Transverse colon (tissue), 4 donors: ENCODE measurements around the gene TRMT44. TPM values are rescaled to one million over a fixed set of nuclear protein-coding genes. Genes with fewer than 3 reads are reported as not detected.
"Not testable (repeated sequence)": the region's sequence is repeated elsewhere in the genome, so short reads cannot be mapped to it uniquely, and the experiment has no call there.

Experiments used
- DNase-seq: peaks from one replicate; pipeline ENCODE4 v3.0.0-alpha.2; 2019
- H3K27ac ChIP-seq, 4 donors: fragments of 200-600 bp; sonication (generic); 2 replicates each; pipeline ENCODE4 v1.5.1; 2016 to 2018; ENCODE audit warnings: inconsistent platforms in 4 of 4
- H3K27me3 ChIP-seq: fragments of 200-600 bp; sonication (generic); 2 replicates; pipeline ENCODE4 v1.5.1; 2017; ENCODE audit warnings: inconsistent platforms
- H3K36me3 ChIP-seq, 4 donors: fragments of 200-600 bp; sonication (generic); 2 replicates each; pipeline ENCODE4 v1.5.1; 2017 to 2019; ENCODE audit warnings: inconsistent platforms in 4 of 4
- H3K4me1 ChIP-seq, 4 donors: fragments of 200-600 bp; sonication (generic); 2 replicates each; pipeline ENCODE4 v1.5.1; 2017 to 2020; ENCODE audit warnings: inconsistent platforms in 4 of 4
- H3K4me3 ChIP-seq, 4 donors: fragments of 200-600 bp; sonication (generic); 1 replicate in 1 of 4; 2 replicates in 3 of 4; pipeline versions ENCODE4 v1.5.1 to v1.6.1; 2017 to 2019; ENCODE audit warnings: inconsistent platforms in 4 of 4
- H3K9me3 ChIP-seq, 2 donors: fragments of 200-600 bp; sonication (generic); 2 replicates each; pipeline ENCODE4 v1.5.1; 2017 to 2019; ENCODE audit warnings: inconsistent platforms in 2 of 2
- CTCF ChIP-seq, 5 experiments: fragments of 200-600 bp in 3 of 5; fragments of 450-650 bp in 2 of 5; sonication (generic) in 3 of 5; IDR thresholded peaks; 1 replicate in 2 of 5; 2 replicates in 3 of 5; pipeline ENCODE4 v1.5.1; 2016 to 2017; ENCODE audit warnings: antibody characterized with exemption in 5 of 5, inconsistent platforms in 3 of 5, mild to moderate bottlenecking in 2 of 5, moderate library complexity in 1 of 5
- EP300 ChIP-seq: sonication (generic); formaldehyde crosslinking; IDR thresholded peaks from one replicate; pipeline ENCODE4 v1.6.1; 2017; ENCODE audit warnings: antibody characterized with exemption, low read depth
- POLR2A ChIP-seq: fragments of 450-650 bp; IDR thresholded peaks from one replicate; pipeline ENCODE4 v1.6.1; 2016; ENCODE audit warnings: antibody characterized with exemption, mild to moderate bottlenecking, moderate library complexity
- POLR2AphosphoS5 ChIP-seq, 3 donors: sonication (generic); formaldehyde crosslinking; IDR thresholded peaks; one replicate each; pipeline ENCODE4 v1.6.1; 2016; ENCODE audit warnings: antibody characterized with exemption in 3 of 3
- WGBS, 2 donors: methylation state at CpG; one replicate each; pipeline ENCODE4 v1.1.5; 2018; ENCODE audit warnings: low coverage in 1 of 2; 5-methylcytosine and 5-hydroxymethylcytosine counted together
- in situ Hi-C, 4 donors: fragments of 200-750 bp; cut with MboI; loops; one replicate each; pipeline versions ENCODE4 v1.15.0 to v1.15.1; 2017; ENCODE audit warnings: low sequenced_read_pairs in 3 of 4, low pct_ligation_motif_present in 1 of 4, low pct_unique_long_range_greater_than_20kb in 1 of 4
- intact Hi-C: fragments of 100-400 bp; cut with DNase I; formaldehyde crosslinking; loops from one replicate; pipeline ENCODE4 v1.15.1; 2023; ENCODE audit warnings: low total_unique reads
- total RNA-seq, 4 donors: library from RNA; depleted of rRNA; stranded (reverse); fragments of >200 nt; gene quantifications; one replicate each; pipeline ENCODE4 v1.1.0, GENCODE V29; 2016

Gene TRMT44
- total RNA-seq, 4 donors from 2014 or later = 19.1 to 190 (median 29.7) TPM

DNA sequence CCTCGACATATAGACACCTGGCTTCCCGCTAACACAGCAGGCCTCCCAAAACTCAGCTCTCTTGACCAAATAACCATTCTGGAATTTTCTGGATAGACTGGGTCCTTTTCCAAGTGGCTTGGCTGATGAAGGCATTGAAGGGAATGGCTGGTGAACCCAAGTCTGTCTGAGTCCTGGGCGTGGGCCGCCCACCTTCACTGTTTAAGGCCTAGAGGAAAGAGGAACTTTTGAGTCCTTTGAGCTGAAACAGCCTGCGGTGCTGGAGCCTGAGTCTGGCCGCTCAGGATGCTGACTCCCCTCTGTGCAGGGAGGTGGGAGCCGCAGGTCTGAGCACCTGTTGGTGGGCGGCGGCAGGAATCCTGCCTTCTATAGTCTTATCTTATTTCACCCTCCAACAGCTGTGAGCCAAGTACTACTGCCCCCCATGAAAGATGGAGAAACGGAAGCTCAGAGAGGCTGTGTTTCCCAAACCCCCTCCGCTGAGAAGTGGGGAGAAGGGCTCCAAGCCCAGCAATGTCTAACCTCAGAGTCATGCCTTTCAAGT is 23.4 kb upstream of the TRMT44 start:
- H3K27me3 ChIP-seq = no peaks in the 10 kb centered on the region
- no peak for DNase-seq
- in situ Hi-C loops = loop anchor here in 2 of 4 donors (25.0 kb wide), 2 partner anchors 180 to 255 kb away; partner anchors contain the start of gene ABLIM2 (in 1 of the 2)
- no peak overlapping the region for H3K4me3 ChIP-seq
- 84 to 100% methylated on average over 1 to 11 of the region's 11 CpGs for WGBS, 2 donors
- no peaks in the 10 kb centered on the region for H3K4me1 ChIP-seq
- intact Hi-C loops = no loop called here
- no peak overlapping the region for H3K27ac ChIP-seq
- H3K36me3 ChIP-seq = peaks cover 0 to 4% (median 2%) of the 10 kb centered on the region in 4 donors
- H3K9me3 ChIP-seq = no peaks in the 10 kb centered on the region
- TF ChIP-seq EP300 (no peak), CTCF (IDR thresholded peaks at IDR 0.05) (no peak), POLR2AphosphoS5 (IDR thresholded peaks at IDR 0.05) (no peak), POLR2A (no peak)

- WGBS, 2 donors = 70 to 100% methylated on average over 1 to 12 of the region's 12 CpGs
- in situ Hi-C loops = loop anchor here in 2 of 4 donors (25.0 kb wide), 2 partner anchors 182 to 257 kb away; partner anchors contain the start of gene ABLIM2 (in 1 of the 2)
- DNase-seq = no peak
- peak overlapping the region in 1 of 4 donors; percentile 18 for H3K27ac ChIP-seq
- intact Hi-C loops = no loop called here
- no peak overlapping the region for H3K4me3 ChIP-seq
- H3K36me3 ChIP-seq = peaks cover 0 to 4% (median 1%) of the 10 kb centered on the region in 4 donors
- no peaks in the 10 kb centered on the region for H3K9me3 ChIP-seq
- H3K27me3 ChIP-seq = no peaks in the 10 kb centered on the region
- TF ChIP-seq EP300 (no peak), POLR2A (no peak), CTCF (IDR thresholded peaks at IDR 0.05) (no peak), POLR2AphosphoS5 (IDR thresholded peaks at IDR 0.05) (no peak)
- H3K4me1 ChIP-seq = no peaks in the 10 kb centered on the region
These were observed 21.1 kb upstream of the TRMT44 start for GRCh38 chr4:8419222-8420041.

GRCh38 chr4:8420151-8420550 is 20.4 kb upstream of the TRMT44 start:
- H3K27me3 ChIP-seq, H3K4me3 ChIP-seq, H3K4me1 ChIP-seq, intact Hi-C loops, DNase-seq, H3K9me3 ChIP-seq, H3K36me3 ChIP-seq, H3K27ac ChIP-seq: not testable (repeated sequence)
- in situ Hi-C loops = loop anchor here in 2 of 4 donors (25.0 kb wide), 2 partner anchors 183 to 258 kb away; partner anchors contain the start of gene ABLIM2 (in 1 of the 2)

DNA sequence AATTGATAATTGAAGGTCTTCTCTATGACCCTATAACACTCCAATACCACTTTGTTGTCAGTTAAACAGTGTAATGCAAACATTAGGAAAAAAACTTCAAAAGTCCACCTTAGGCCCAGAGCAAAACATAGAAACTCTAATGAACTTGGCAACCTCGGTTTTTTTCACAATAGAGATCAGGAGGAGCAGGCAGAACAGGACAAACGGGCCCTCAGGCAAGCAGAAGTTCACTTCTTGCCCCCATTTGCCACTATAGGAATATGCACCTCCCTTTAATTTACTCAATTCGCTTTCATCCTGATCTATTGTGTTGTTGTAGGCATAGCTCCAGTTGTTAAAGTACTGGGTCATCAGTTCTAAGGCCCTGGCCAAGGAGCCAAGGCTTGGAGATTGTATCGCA is 18.2 kb upstream of the TRMT44 start:
- Histone ChIP-seq H3K9me3 (no peaks in the 10 kb centered on the region), H3K27ac (no peak overlapping the region), H3K4me3 (no peak overlapping the region), H3K27me3 (no peaks in the 10 kb centered on the region), H3K36me3 (no peaks in the 10 kb centered on the region), H3K4me1 (peaks cover 0 to 18% (median 5%) of the 10 kb centered on the region in 4 donors)
- 63 to 74% methylated on average over 3 to 4 of the region's 4 CpGs for whole genome bisulfite sequencing, 2 donors
- in situ Hi-C loops (loop anchor here in 2 of 4 donors (25.0 kb wide), 2 partner anchors 185 to 260 kb away; partner anchors contain the start of gene ABLIM2 (in 1 of the 2)), intact Hi-C loops (no loop called here)
- TF ChIP-seq POLR2AphosphoS5 (IDR thresholded peaks at IDR 0.05) = no peak
- DNase-seq = no peak

DNA sequence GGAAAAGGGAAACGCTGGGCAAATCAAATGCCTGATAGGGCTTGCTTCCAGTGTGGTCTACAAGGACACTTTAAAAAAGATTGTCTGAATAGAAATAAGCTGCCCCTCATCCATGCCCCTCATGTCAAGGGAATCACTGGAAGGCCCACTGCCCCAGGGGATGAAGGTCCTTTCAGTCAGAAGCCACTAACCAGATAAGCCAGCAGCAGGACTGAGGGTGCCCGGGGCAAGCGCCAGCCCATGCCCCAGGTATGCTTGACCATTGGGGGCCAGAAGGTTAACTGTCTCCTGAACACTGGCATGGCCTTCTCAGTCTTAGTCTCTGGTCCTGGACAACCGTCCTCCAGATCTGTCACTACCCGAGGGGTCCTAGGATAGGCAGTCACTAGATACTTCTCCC is 17.8 kb upstream of the TRMT44 start:
- H3K27ac ChIP-seq = no peak overlapping the region
- no peaks in the 10 kb centered on the region for H3K27me3 ChIP-seq
- intact Hi-C loops = no loop called here
- H3K4me1 ChIP-seq = peaks cover 3 to 23% (median 10%) of the 10 kb centered on the region in 4 donors
- 99% methylated on average over 5 of the region's 5 CpGs; no CpG with 5 or more reads in 1 of the 2 donors for WGBS, 2 donors
- no peak overlapping the region for H3K4me3 ChIP-seq
- no peaks in the 10 kb centered on the region for H3K36me3 ChIP-seq
- no peaks in the 10 kb centered on the region for H3K9me3 ChIP-seq
- no peak for DNase-seq
- TF ChIP-seq EP300 (no peak), POLR2A (no peak), CTCF (IDR thresholded peaks at IDR 0.05) (no peak), POLR2AphosphoS5 (IDR thresholded peaks at IDR 0.05) (no peak)
- in situ Hi-C loops = loop anchor here in 2 of 4 donors (25.0 kb wide), 2 partner anchors 185 to 260 kb away; partner anchors contain the start of gene ABLIM2 (in 1 of the 2)
